HepG2 (cell line): ENCODE measurements around the gene INF2. TPM values are rescaled to one million over a fixed set of nuclear protein-coding genes. Genes with fewer than 3 reads are reported as not detected.
"Not testable (repeated sequence)": the region's sequence is repeated elsewhere in the genome, so short reads cannot be mapped to it uniquely, and the experiment has no call there.

Source experiments
- ATAC-seq: fragments of 200-7000 bp; cut with Tn5 transposase; 3 replicates; pipeline ENCODE4 v1.9.1; 2020; ENCODE audit warnings: mild to moderate bottlenecking, moderate library complexity
- BruUV-seq: library from RNA; stranded (reverse); fragments of 400-500 nt; replicated peaks from 2 replicates; lab custom pipeline; 2021; lab: Mats Ljungman, UMichigan
- CTCF ChIA-PET: fragments of 300-600 bp; formaldehyde crosslinking; extraction: SDS; loops from one replicate; lab custom pipeline; 2021; ENCODE audit warnings: low total read pairs, inconsistent platforms, low intra/inter-chr PET ratio; lab: Yijun Ruan, JAX
- POLR2A ChIA-PET: fragments of 350-600 bp; sonication (Branson Sonifier 250); formaldehyde crosslinking; loops from one replicate; lab custom pipeline; 2020; ENCODE audit warnings: antibody characterized with exemption, inconsistent platforms; lab: Yijun Ruan, JAX
- DNase-seq: peaks from one replicate; pipeline ENCODE4 v3.0.0-alpha.2; 2015; ENCODE audit warnings: low spot score
- FAIRE-seq: peaks from 3 replicates; lab custom pipeline; 2011; peaks lifted over from hg19 to GRCh38; lab: Jason Lieb, UNC
- H2AFZ ChIP-seq: one replicate; pipeline ENCODE4 v1.6.1; 2011; ENCODE audit warnings: low read length, inconsistent platforms
- H3K27ac ChIP-seq: fragments of 300-600 bp; 3 replicates; pipeline ENCODE4 v1.8.0; 2011; ENCODE audit warnings: mixed run types, mild to moderate bottlenecking, mixed read lengths, low read length, inconsistent platforms; ENCODE audit not compliant: insufficient read depth; ENCODE audit errors: extremely low read length
- H3K27me3 ChIP-seq, 2 experiments: fragments of 200-600 bp in 1 of 2; 2 replicates in 1 of 2; 3 replicates in 1 of 2; pipeline versions ENCODE4 v1.6.0 to v1.8.0; 2011; ENCODE audit warnings: low read length in 2 of 2, mild to moderate bottlenecking in 2 of 2, moderate library complexity in 2 of 2, inconsistent platforms in 1 of 2; ENCODE audit not compliant: insufficient read depth in 2 of 2, control insufficient read depth in 1 of 2
- H3K36me3 ChIP-seq, 2 experiments: fragments of 200-600 bp in 1 of 2; replicated peaks in 1 of 2; 2 replicates in 1 of 2; 3 replicates in 1 of 2; pipeline versions ENCODE4 v1.5.1 to v1.8.0; 2011; ENCODE audit warnings: low read length in 2 of 2, inconsistent platforms in 1 of 2; ENCODE audit not compliant: insufficient read depth in 2 of 2, control insufficient read depth in 1 of 2
- H3K4me1 ChIP-seq: 2 replicates; pipeline ENCODE4 v1.5.1; 2012; ENCODE audit warnings: low read length, inconsistent platforms; ENCODE audit not compliant: insufficient read depth
- H3K4me2 ChIP-seq: 2 replicates; pipeline ENCODE4 v1.6.0; 2011; ENCODE audit warnings: low read depth, low read length, inconsistent platforms
- H3K4me3 ChIP-seq, 3 experiments: fragments of 200-600 bp in 1 of 3; sonication (generic), shearing (Covaris generic) in 1 of 3; replicated peaks in 1 of 3; 2 replicates each; pipeline ENCODE4 v1.5.1; 2011 to 2016; ENCODE audit warnings: low read length in 3 of 3, inconsistent platforms in 2 of 3, low read depth in 2 of 3, mild to moderate bottlenecking in 2 of 3, control low read depth in 1 of 3, mixed read lengths in 1 of 3; ENCODE audit not compliant: insufficient read depth in 1 of 3
- H3K79me2 ChIP-seq: one replicate; pipeline ENCODE4 v1.6.1; 2011; ENCODE audit warnings: low read length, inconsistent platforms; ENCODE audit not compliant: insufficient read depth
- H3K9ac ChIP-seq: 2 replicates; pipeline ENCODE4 v1.6.0; 2011; ENCODE audit warnings: mild to moderate bottlenecking, low read depth, low read length, inconsistent platforms; ENCODE audit not compliant: insufficient read depth
- H3K9me3 ChIP-seq: 2 replicates; pipeline ENCODE4 v1.5.1; 2012; ENCODE audit warnings: mild to moderate bottlenecking, low read length
- H4K20me1 ChIP-seq: 2 replicates; pipeline ENCODE4 v1.6.0; 2011; ENCODE audit warnings: inconsistent platforms, mild to moderate bottlenecking, low read length, moderate library complexity; ENCODE audit not compliant: insufficient read depth
- CHD4 ChIP-seq: fragments of 200-600 bp; sonication (generic); IDR thresholded peaks from 2 replicates; pipeline ENCODE4 v1.7.0; 2017; ENCODE audit warnings: mild to moderate bottlenecking, low read length, borderline replicate concordance
- HBP1 ChIP-seq: IDR thresholded peaks from 2 replicates; pipeline ENCODE4 v1.6.1; 2016; ENCODE audit warnings: low read depth, control low read depth
- HMG20A ChIP-seq: IDR thresholded peaks from 2 replicates; pipeline ENCODE4 v1.6.1; 2016; ENCODE audit warnings: borderline replicate concordance
- ZNF484 ChIP-seq: sonication (generic); formaldehyde crosslinking; IDR thresholded peaks from 2 replicates; pipeline ENCODE4 v1.5.1; 2020; ENCODE audit warnings: mild to moderate bottlenecking, low read depth, missing genetic modification reagents, borderline replicate concordance
- WGBS: methylation state at CpG from one replicate; pipeline ENCODE4 v1.1.6; 2017; ENCODE audit warnings: low lambda C conversion rate; 5-methylcytosine and 5-hydroxymethylcytosine counted together
- in situ Hi-C: cut with HindIII; loops from 2 replicates; pipeline ENCODE4 v1.10.0; 2017; ENCODE audit warnings: low pct_unique_long_range_greater_than_20kb; ENCODE audit not compliant: extremely low pct_ligation_motif_present
- intact Hi-C: fragments of 100-400 bp; cut with micrococcal nuclease; formaldehyde crosslinking; loops from one replicate; pipeline ENCODE4 v1.10.0; 2022; ENCODE audit not compliant: unreplicated experiment
- polyA plus RNA-seq, 8 experiments: library from polyadenylated mRNA; depleted of rRNA in 3 of 8; stranded (reverse) in 7 of 8; unstranded in 1 of 8; fragments of >200 nt; fragmentation: Illumina TruSeq in 4 of 8; extraction: Trizol in 4 of 8; gene quantifications; 2 replicates each; pipeline versions ENCODE4 v1.2.1 to v1.2.3, GENCODE V29; 2011 to 2016; ENCODE audit warnings: low read depth in 4 of 8, missing spikeins in 1 of 8, mixed read lengths in 1 of 8; ENCODE audit not compliant: insufficient read depth in 1 of 8
- total RNA-seq, 5 experiments: library from RNA; depleted of rRNA; stranded (reverse); fragments of >200 nt; fragmentation: Illumina TruSeq; extraction: Trizol; gene quantifications; 2 replicates each; pipeline ENCODE4 v1.2.3, GENCODE V29; 2016; ENCODE audit warnings: low read depth in 1 of 5
- TF ChIP-seq, protein P1 (sequence below): sonication (generic); formaldehyde crosslinking; conservative IDR thresholded peaks from 2 replicates; pipeline ENCODE4 v1.4.0; 2020; ENCODE audit warnings: mild to moderate bottlenecking, missing genetic modification reagents, moderate library complexity

The INF2 gene
- total and polyA plus RNA-seq, 2 of the 13 experiments (the other 11 are each of a cell fraction or from before 2014, with no cell fraction given): 16.4 to 26.4 TPM

- H2AFZ ChIP-seq, DNase-seq, H3K4me3 ChIP-seq, H4K20me1 ChIP-seq, H3K27me3 ChIP-seq, ATAC-seq, H3K4me2 ChIP-seq, H3K9me3 ChIP-seq, H3K9ac ChIP-seq, intact Hi-C loops, H3K79me2 ChIP-seq, POLR2A ChIA-PET, in situ Hi-C loops, BruUV-seq, H3K27ac ChIP-seq, FAIRE-seq, CTCF ChIA-PET, H3K36me3 ChIP-seq: not testable (repeated sequence)
- peaks cover 21% of the 10 kb centered on the region for H3K4me1 ChIP-seq
- WGBS: 44% methylated on average over 7 of the region's 8 CpGs
Measured at GRCh38 chr14:104672119-104672518, 17.3 kb upstream of the INF2 start.

DNA sequence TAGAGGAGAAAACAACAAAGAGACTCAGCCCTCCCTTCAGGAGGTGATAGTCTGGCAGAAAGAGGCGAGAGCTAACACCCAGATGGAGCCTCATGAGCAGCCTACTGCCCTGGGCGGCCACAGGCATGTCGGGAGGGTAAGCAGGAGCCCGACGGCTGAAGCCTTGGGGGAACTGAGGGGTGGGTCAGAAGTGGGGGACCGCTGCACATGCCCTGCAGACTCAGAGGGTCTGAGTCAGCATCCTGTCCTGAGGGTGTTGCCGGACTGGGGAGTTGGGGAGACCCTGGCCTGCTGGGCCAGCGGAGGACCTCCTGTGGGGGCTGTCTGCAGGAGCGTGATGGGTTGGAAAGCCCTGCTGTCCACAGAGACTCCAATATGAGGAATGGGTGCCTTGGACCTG is 15.9 kb upstream of the INF2 start:
- Histone ChIP-seq H3K4me1 (peaks cover 29% of the 10 kb centered on the region), H3K4me2 (no peak overlapping the region), H3K4me3 (no peak overlapping the region), H3K27ac (no peak overlapping the region), H3K79me2 (no peaks in the 10 kb centered on the region), H4K20me1 (no peaks in the 10 kb centered on the region), H2AFZ (no peak overlapping the region), H3K27me3 (peaks cover 0 to 1% of the 10 kb centered on the region in 2 experiments; a peak in 2 of 5 replicates), H3K9ac (no peak overlapping the region), H3K9me3 (no peaks in the 10 kb centered on the region)
- FAIRE-seq: no peak
- no peak for DNase-seq
- no peak for ATAC-seq
- POLR2A ChIA-PET: no interaction called here
- in situ Hi-C loops: no loop called here
- BruUV-seq: no TSS peak
- 51% methylated on average over 5 of the region's 9 CpGs for WGBS
- TF ChIP-seq CHD4: no peak
- no peak for TF ChIP-seq ZNF484
- TF ChIP-seq, protein P1, sequence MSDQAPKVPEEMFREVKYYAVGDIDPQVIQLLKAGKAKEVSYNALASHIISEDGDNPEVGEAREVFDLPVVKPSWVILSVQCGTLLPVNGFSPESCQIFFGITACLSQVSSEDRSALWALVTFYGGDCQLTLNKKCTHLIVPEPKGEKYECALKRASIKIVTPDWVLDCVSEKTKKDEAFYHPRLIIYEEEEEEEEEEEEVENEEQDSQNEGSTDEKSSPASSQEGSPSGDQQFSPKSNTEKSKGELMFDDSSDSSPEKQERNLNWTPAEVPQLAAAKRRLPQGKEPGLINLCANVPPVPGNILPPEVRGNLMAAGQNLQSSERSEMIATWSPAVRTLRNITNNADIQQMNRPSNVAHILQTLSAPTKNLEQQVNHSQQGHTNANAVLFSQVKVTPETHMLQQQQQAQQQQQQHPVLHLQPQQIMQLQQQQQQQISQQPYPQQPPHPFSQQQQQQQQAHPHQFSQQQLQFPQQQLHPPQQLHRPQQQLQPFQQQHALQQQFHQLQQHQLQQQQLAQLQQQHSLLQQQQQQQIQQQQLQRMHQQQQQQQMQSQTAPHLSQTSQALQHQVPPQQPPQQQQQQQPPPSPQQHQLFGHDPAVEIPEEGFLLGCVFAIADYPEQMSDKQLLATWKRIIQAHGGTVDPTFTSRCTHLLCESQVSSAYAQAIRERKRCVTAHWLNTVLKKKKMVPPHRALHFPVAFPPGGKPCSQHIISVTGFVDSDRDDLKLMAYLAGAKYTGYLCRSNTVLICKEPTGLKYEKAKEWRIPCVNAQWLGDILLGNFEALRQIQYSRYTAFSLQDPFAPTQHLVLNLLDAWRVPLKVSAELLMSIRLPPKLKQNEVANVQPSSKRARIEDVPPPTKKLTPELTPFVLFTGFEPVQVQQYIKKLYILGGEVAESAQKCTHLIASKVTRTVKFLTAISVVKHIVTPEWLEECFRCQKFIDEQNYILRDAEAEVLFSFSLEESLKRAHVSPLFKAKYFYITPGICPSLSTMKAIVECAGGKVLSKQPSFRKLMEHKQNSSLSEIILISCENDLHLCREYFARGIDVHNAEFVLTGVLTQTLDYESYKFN (CRISPR knock-in tag): no peak
- TF ChIP-seq HMG20A (CRISPR knock-in tag): no peak
- no peak for TF ChIP-seq HBP1
- TF ChIP-seq, all 625 proteins: peak for 0
- intact Hi-C loops: no loop called here
- CTCF ChIA-PET: no interaction called here
- no peaks in the 10 kb centered on the region for H3K36me3 ChIP-seq
